ENCODE data around the gene RDH5.

Gene RDH5

DNA sequence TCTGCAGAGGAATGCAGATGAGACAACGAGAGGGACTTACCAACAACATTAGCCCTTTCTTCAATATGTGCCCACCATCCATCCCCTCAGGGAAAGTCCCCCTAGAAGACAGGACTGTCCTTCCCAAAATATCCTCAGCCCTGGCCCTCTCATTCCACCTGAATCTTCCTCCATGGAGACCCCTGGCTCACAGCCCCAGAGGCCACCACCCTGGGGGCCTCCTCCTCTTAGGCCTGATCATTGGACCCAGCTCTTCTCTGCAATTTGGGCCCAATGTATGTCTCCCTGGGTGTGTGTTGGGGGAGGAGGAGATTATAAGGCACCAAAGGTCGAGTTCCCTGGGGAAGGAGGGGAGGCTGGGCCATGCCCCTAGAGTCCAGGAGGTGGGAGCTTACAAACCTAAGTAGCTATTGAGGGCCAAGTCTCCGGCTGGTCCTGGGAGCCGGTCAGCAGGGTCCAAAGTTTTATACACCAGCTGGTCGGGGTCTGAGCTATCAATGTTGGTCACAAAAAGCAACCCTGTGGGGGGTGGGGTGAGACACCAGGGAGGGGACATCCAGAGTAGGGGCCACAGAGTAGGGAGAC is 20.6 kb upstream of the RDH5 start:
- TF ChIP-seq, protein P1, sequence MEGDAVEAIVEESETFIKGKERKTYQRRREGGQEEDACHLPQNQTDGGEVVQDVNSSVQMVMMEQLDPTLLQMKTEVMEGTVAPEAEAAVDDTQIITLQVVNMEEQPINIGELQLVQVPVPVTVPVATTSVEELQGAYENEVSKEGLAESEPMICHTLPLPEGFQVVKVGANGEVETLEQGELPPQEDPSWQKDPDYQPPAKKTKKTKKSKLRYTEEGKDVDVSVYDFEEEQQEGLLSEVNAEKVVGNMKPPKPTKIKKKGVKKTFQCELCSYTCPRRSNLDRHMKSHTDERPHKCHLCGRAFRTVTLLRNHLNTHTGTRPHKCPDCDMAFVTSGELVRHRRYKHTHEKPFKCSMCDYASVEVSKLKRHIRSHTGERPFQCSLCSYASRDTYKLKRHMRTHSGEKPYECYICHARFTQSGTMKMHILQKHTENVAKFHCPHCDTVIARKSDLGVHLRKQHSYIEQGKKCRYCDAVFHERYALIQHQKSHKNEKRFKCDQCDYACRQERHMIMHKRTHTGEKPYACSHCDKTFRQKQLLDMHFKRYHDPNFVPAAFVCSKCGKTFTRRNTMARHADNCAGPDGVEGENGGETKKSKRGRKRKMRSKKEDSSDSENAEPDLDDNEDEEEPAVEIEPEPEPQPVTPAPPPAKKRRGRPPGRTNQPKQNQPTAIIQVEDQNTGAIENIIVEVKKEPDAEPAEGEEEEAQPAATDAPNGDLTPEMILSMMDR (IDR thresholded peaks at IDR 0.05; ENCODE audit: low read depth, low read length): no peak
- DNase-seq (ENCODE audit: low read depth in 2 of 2): no peak
- H3K4me3 ChIP-seq (replicated peaks in 1 of 2; ENCODE audit: low read depth in 2 of 2, low read length in 2 of 2): no peak overlapping the region

DNA sequence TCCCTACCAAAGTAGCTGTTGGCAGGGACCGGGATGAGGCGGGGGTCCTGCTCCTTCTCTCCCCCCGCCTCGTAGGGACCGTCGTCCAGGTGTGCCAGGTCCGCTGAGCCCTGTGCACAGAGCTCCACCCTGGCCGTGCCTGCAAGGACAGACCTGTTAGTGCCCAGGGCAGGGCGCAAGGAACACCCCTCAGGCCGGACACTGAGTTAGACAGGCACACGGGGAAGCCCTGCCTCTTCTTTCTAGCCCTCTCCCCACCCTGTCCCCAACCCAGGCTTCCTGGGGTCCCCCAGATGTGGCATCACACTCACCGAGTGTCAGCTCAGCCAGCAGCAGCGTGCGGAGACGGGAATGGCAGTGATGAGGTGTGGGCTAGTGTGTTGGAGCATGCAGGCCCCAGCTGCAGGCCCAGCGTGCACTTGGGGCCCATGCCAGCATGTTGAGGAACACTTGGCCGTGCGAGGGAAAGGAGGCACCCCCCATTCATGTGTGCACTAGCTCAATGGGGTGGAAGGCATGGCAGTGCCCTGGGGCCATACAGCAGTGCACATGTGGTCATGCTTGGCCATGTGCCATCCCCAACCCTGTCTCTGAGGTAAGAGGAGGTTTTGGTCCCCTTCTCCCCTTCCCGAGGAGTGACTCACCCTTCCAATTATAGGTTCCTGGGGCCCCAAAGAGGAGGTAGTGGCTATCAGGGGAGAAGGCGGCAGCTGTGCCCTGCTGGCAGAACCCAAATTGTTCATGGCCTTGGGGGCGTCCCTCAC is 19.8 kb upstream of the RDH5 start:
- DNase-seq (ENCODE audit: low read depth in 2 of 2): no peak

DNA sequence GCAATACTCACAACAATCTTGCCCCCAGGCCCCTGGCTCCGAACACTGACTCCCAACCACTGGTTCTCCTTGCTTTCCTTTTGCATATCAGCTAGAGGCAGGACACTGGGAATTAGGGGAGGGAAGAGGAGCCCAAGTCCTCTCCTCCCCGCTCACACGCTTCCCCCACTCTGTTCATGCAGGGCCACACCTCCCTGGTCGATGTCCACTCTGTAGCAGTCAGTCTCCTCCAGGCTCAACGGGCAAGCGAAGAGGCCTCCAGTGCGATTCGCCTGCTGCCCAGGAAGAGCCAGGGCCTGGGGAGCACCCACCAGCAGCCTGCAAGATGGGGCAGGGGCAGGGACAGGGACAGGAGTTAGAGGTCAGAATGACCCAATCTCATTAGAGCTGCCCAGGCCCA is 17.3 kb upstream of the RDH5 start:
- H3K4me3 ChIP-seq (replicated peaks in 1 of 2; ENCODE audit: low read depth in 2 of 2, low read length in 2 of 2): no peak overlapping the region
- TF ChIP-seq, protein P1 (IDR thresholded peaks at IDR 0.05; ENCODE audit: low read depth, low read length): no peak
- DNase-seq (ENCODE audit: low read depth in 2 of 2): no peak

More for the DNA sequence above, 19.8 kb upstream of the RDH5 start:
- no peak overlapping the region for H3K4me3 ChIP-seq (replicated peaks in 1 of 2; ENCODE audit: low read depth in 2 of 2, low read length in 2 of 2)
- TF ChIP-seq, protein P1 (IDR thresholded peaks at IDR 0.05; ENCODE audit: low read depth, low read length): no peak

DNA sequence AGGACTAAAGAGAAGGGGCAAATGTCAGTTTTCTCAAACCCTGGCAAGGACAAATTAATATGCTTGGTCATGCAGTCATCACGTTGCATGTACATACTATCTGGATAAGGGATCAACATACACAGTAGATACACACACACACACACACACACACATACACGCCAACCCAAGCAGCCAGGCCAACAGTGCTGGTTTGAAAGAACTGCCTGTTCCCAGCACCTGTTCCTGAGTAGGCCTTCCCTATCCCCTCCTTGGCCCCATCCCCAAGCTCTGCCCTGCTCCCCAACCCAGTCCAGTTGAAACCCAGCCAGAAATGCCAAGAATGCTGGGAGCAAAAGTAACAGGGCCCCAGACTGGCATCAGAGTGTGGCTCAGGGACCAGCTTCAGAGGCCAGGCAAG is 16.9 kb upstream of the RDH5 start:
- TF ChIP-seq, protein P1 (IDR thresholded peaks at IDR 0.05; ENCODE audit: low read depth, low read length): no peak
- DNase-seq (ENCODE audit: low read depth in 2 of 2): no peak
- no peak overlapping the region for H3K4me3 ChIP-seq (replicated peaks in 1 of 2; ENCODE audit: low read depth in 2 of 2, low read length in 2 of 2)

DNA sequence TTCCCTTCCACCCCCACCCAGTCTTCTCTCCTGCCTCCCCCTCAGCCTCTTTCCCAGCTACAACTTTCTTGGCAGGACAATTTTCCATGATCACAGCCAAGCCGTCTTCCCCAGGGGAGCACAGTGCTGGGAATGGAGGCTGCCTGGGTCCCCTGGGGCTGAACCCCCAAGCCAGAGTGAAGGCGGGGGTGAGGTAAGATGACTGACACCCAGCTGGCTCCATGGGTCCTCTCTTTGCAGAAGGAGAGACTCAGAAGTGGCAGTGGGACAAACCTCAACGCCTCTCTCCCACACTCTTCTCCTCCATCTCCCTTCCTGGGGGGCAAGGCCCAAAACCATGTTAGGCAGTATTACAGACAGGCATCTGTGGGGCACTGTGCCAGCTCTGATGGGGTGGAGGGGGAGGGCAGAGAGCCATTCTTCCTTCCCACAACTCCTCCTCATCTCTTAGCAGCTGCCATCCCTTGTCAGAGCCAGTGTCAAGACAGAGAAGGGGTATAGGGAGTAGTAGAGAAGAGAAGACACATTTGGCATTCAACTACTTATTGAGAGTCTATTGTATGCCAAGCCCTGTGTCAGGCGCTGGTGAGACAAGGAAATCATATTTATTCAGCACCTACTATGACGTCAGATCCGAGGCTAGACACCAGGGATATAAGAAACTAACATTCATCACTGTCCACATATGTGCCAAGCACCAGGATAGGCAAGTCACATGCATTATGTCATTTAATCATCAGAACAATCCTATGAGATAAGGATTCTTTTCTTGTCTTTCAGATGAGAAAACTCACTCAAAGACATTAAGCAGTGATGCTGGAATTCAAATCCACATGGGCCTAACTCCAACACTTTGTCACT is 16.1 kb upstream of the RDH5 start:
- H3K4me3 ChIP-seq (replicated peaks in 1 of 2; ENCODE audit: low read depth in 2 of 2, low read length in 2 of 2): no peak overlapping the region
- peak; percentile 41 to 52 for DNase-seq (ENCODE audit: low read depth in 2 of 2)
- TF ChIP-seq, protein P1 (IDR thresholded peaks at IDR 0.05; ENCODE audit: low read depth, low read length): no peak

DNA sequence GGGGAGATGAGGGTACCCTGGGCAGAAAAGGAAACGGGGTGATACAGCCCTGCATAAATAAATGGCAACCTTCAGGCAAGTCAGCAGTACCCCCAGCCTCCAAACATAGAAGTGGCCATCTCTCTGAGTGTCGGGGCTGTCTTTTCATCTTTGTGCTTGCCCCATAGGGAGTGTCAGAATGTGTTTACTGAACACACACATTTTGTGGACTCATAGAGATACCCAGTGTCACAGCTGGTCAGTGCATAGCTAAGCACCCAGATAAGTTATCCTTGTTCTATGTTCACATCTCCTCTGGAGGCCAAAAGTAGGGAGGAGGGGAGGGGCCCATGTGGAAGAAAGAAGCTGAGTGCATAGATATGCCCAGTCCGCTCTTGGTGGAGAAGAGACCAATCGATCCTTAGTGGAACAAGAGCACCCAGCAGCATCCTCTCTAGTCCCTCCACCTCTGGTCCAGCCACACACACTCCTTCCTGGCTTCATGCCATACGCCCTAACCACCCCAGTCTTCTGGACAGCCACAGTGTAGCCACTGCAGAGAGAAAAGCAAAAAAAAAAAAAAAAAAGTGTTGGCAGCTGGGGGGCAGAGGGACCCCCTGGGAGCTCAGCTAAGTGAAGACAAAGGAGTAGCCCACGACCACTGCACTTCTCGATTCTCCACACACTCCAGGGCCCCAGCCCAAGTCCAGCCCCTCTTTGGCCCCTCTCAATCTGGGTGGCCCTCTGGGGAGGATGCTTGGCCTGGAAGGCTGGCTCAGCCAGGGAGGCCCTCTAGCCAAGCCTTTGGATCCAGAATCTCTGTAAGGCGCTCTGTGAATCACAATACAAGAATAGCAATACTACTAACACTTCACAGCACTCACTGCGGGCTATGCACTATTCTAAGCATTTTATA is 15.1 kb upstream of the RDH5 start:
- no peak overlapping the region for H3K4me3 ChIP-seq (replicated peaks in 1 of 2; ENCODE audit: low read depth in 2 of 2, low read length in 2 of 2)
- DNase-seq (ENCODE audit: low read depth in 2 of 2): peak in 1 of 2 donors; percentile 12
- TF ChIP-seq, protein P1 (IDR thresholded peaks at IDR 0.05; ENCODE audit: low read depth, low read length): no peak
